GM20431 (cell line): ENCODE results near the gene CCDC138.

Source experiments
- in situ Hi-C: fragments of 300-500 bp; cut with MseI, MboI; formaldehyde crosslinking; loops from one replicate; pipeline ENCODE4 v1.15.0; 2020; ENCODE audit warnings: low sequenced_read_pairs; ENCODE audit not compliant: unreplicated experiment

Gene CCDC138

GRCh38 chr2:108824316-108825070 is 37.9 kb downstream of the CCDC138 start:
- in situ Hi-C loops = no loop called here

- in situ Hi-C loops = no loop called here
Observed at GRCh38 chr2:108825254-108825653, 38.7 kb downstream of the CCDC138 start.

- in situ Hi-C loops = no loop called here
Observed at GRCh38 chr2:108825736-108826135, 39.2 kb downstream of the CCDC138 start.

GRCh38 chr2:108829578-108830310 is 43.2 kb downstream of the CCDC138 start:
- in situ Hi-C loops = no loop called here

- in situ Hi-C loops = no loop called here
Observed at GRCh38 chr2:108833219-108833618, 46.6 kb downstream of the CCDC138 start.

- in situ Hi-C loops = no loop called here
Observed at GRCh38 chr2:108834620-108835019, 48.0 kb downstream of the CCDC138 start.

GRCh38 chr2:108835040-108835439 is 48.5 kb downstream of the CCDC138 start:
- in situ Hi-C loops = no loop called here

- in situ Hi-C loops = no loop called here
Observed at GRCh38 chr2:108837198-108837597, 50.6 kb downstream of the CCDC138 start.

- in situ Hi-C loops = no loop called here
Observed at GRCh38 chr2:108841506-108841905, 54.9 kb downstream of the CCDC138 start.

GRCh38 chr2:108845923-108846322 is 59.4 kb downstream of the CCDC138 start:
- in situ Hi-C loops = no loop called here

- in situ Hi-C loops = no loop called here
Observed at GRCh38 chr2:108847000-108847399, 60.4 kb downstream of the CCDC138 start.

- in situ Hi-C loops = no loop called here
Observed at GRCh38 chr2:108852375-108852774, 65.8 kb downstream of the CCDC138 start.

- in situ Hi-C loops = no loop called here
Observed at GRCh38 chr2:108853421-108853820, 66.8 kb downstream of the CCDC138 start.

GRCh38 chr2:108854484-108854883 is 67.9 kb downstream of the CCDC138 start:
- in situ Hi-C loops = no loop called here

GRCh38 chr2:108855194-108855593 is 68.6 kb downstream of the CCDC138 start:
- in situ Hi-C loops = no loop called here

GRCh38 chr2:108858894-108859293 is 72.3 kb downstream of the CCDC138 start:
- in situ Hi-C loops = no loop called here

GRCh38 chr2:108866041-108866440 is 79.5 kb downstream of the CCDC138 start:
- in situ Hi-C loops = no loop called here

GRCh38 chr2:108868911-108869310 is 82.3 kb downstream of the CCDC138 start:
- in situ Hi-C loops = no loop called here

GRCh38 chr2:108869542-108869941 is 83.0 kb downstream of the CCDC138 start:
- in situ Hi-C loops = no loop called here

GRCh38 chr2:108870069-108870644 is 83.6 kb downstream of the CCDC138 start:
- in situ Hi-C loops = no loop called here

GRCh38 chr2:108877506-108877905 is 90.9 kb downstream of the CCDC138 start:
- in situ Hi-C loops = no loop called here
